HEK293T (cell line): ENCODE data around the gene FCGR2B.

ENCODE experiments used
- FOXM1 ChIP-seq: fragments of 450-650 bp; IDR thresholded peaks from 2 replicates; pipeline ENCODE4 v1.6.1; 2017; ENCODE audit warnings: mild to moderate bottlenecking, borderline replicate concordance
- HDGF ChIP-seq: fragments of 450-650 bp; IDR thresholded peaks from 2 replicates; pipeline ENCODE4 v1.6.1; 2017; ENCODE audit warnings: antibody characterized with exemption, borderline replicate concordance
- L3MBTL2 ChIP-seq: fragments of 450-650 bp; conservative IDR thresholded peaks from 2 replicates; pipeline ENCODE4 v1.6.1; 2016; ENCODE audit warnings: mild to moderate bottlenecking
- LEF1 ChIP-seq: fragments of 450-650 bp; IDR thresholded peaks from 2 replicates; pipeline ENCODE4 v1.6.1; 2017; ENCODE audit warnings: mild to moderate bottlenecking, borderline replicate concordance
- NFRKB ChIP-seq: fragments of 450-650 bp; IDR thresholded peaks from 2 replicates; pipeline ENCODE4 v1.6.1; 2016; ENCODE audit warnings: mild to moderate bottlenecking, moderate library complexity
- PKNOX1 ChIP-seq: fragments of 450-650 bp; IDR thresholded peaks from 2 replicates; pipeline ENCODE4 v1.6.1; 2016
- SP1 ChIP-seq: fragments of 450-650 bp; IDR thresholded peaks from 2 replicates; pipeline ENCODE4 v1.6.1; 2017
- SUZ12 ChIP-seq: fragments of 450-650 bp; IDR thresholded peaks from 2 replicates; pipeline ENCODE4 v1.6.1; 2016; ENCODE audit warnings: mild to moderate bottlenecking

- no peak for TF ChIP-seq L3MBTL2
- no peak for TF ChIP-seq FOXM1
- TF ChIP-seq HDGF, result no peak
- no peak for TF ChIP-seq SP1
- no peak for TF ChIP-seq PKNOX1
- no peak for TF ChIP-seq NFRKB
- TF ChIP-seq LEF1, result no peak
- no peak for TF ChIP-seq SUZ12
Observed at GRCh38 chr1:161707503-161707902, 44.6 kb downstream of the FCGR2B start.
